A673 (cell line): ENCODE data around the gene TCF7L2.

ENCODE experiments used
- EZH2 ChIP-seq: fragments of 200-600 bp; sonication (generic); IDR thresholded peaks from 2 replicates; pipeline ENCODE4 v1.6.1; 2017; ENCODE audit warnings: borderline replicate concordance, low read depth, mild to moderate bottlenecking, mixed read lengths, antibody characterized with exemption, low read length; ENCODE audit not compliant: poor library complexity, severe bottlenecking
- TF ChIP-seq, protein P1 (sequence below): fragments of 300-800, 200-600 bp; sonication (generic); conservative IDR thresholded peaks from 2 replicates; pipeline ENCODE4 v1.5.1; 2017; ENCODE audit warnings: low read depth, mild to moderate bottlenecking, antibody characterized with exemption, low read length, moderate library complexity, mixed read lengths

DNA sequence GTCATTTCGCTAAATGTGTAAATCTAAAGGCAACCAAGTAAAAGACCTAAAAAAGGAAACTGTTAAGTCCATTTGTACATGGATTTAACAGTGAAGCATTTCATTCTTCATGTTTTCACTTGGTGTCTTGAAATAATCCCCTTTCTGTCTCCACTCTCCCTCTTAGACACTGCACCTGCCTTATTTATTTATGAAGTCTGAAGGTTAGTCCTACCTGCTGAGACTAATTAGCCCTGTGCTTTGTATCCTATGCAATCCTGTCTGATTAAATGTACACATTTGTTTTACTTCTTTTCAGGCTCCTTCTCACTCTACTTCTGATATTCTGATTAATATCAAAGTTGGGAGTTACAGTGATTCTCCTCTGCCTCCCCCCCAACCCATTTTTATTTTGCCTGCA is 1.9 kb upstream of the TCF7L2 start:
- TF ChIP-seq, protein P1, sequence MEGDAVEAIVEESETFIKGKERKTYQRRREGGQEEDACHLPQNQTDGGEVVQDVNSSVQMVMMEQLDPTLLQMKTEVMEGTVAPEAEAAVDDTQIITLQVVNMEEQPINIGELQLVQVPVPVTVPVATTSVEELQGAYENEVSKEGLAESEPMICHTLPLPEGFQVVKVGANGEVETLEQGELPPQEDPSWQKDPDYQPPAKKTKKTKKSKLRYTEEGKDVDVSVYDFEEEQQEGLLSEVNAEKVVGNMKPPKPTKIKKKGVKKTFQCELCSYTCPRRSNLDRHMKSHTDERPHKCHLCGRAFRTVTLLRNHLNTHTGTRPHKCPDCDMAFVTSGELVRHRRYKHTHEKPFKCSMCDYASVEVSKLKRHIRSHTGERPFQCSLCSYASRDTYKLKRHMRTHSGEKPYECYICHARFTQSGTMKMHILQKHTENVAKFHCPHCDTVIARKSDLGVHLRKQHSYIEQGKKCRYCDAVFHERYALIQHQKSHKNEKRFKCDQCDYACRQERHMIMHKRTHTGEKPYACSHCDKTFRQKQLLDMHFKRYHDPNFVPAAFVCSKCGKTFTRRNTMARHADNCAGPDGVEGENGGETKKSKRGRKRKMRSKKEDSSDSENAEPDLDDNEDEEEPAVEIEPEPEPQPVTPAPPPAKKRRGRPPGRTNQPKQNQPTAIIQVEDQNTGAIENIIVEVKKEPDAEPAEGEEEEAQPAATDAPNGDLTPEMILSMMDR: no peak
- TF ChIP-seq EZH2: no peak
